Measurements from ENCODE around the gene FAM114A2.
"Not testable (repeated sequence)": the region's sequence is repeated elsewhere in the genome, so short reads cannot be mapped to it uniquely, and the experiment has no call there.

Gene FAM114A2

GRCh38 chr5:154038707-154039457 lies at the start of gene FAM114A2, which contains the start of gene MFAP3:
FAM114A2 (minus strand) TSS chr5:154038910; CDS start chr5:154034953, 3,957 bp downstream.
MFAP3 (plus strand) TSS chr5:154038967; CDS start chr5:154049723, 10,756 bp downstream.
- DNase-seq: peak; percentile 54

- DNase-seq: peak; percentile 62
These were observed 48.5 kb upstream of the FAM114A2 start for GRCh38 chr5:154087260-154087659.

- no peak for DNase-seq
These were observed 47.9 kb upstream of the FAM114A2 start for GRCh38 chr5:154086641-154087040.

GRCh38 chr5:154086146-154086545 lies 47.4 kb upstream of the FAM114A2 start:
- no peak for DNase-seq

GRCh38 chr5:154084062-154084639 lies 45.4 kb upstream of the FAM114A2 start:
- DNase-seq: no peak

GRCh38 chr5:154081246-154081645 lies 42.5 kb upstream of the FAM114A2 start:
- DNase-seq: no peak

GRCh38 chr5:154078272-154078671 lies 39.6 kb upstream of the FAM114A2 start:
- peak; percentile 98 for DNase-seq

GRCh38 chr5:154077696-154078095 lies 39.0 kb upstream of the FAM114A2 start:
- DNase-seq: no peak

GRCh38 chr5:154076240-154076922 lies 37.7 kb upstream of the FAM114A2 start:
- DNase-seq: no peak

- DNase-seq: peak; percentile 70
These were observed 33.9 kb upstream of the FAM114A2 start for GRCh38 chr5:154072414-154073171.

- DNase-seq: no peak
These were observed 33.2 kb upstream of the FAM114A2 start for GRCh38 chr5:154071799-154072413.

GRCh38 chr5:154069854-154070253 lies 31.1 kb upstream of the FAM114A2 start:
- not testable (repeated sequence) for DNase-seq

GRCh38 chr5:154065971-154066370 lies 27.3 kb upstream of the FAM114A2 start:
- no peak for DNase-seq

GRCh38 chr5:154063372-154063771 lies 24.7 kb upstream of the FAM114A2 start:
- DNase-seq: no peak

- no peak for DNase-seq
These were observed 21.9 kb upstream of the FAM114A2 start for GRCh38 chr5:154060606-154061005.

GRCh38 chr5:154059583-154059982 lies 20.9 kb upstream of the FAM114A2 start:
- no peak for DNase-seq

GRCh38 chr5:154059039-154059430 lies 20.3 kb upstream of the FAM114A2 start:
- DNase-seq: no peak

GRCh38 chr5:154058055-154059038 lies 19.6 kb upstream of the FAM114A2 start:
- DNase-seq: no peak

- DNase-seq: no peak
These were observed 16.5 kb upstream of the FAM114A2 start for GRCh38 chr5:154055201-154055600.

- no peak for DNase-seq
These were observed 14.8 kb upstream of the FAM114A2 start for GRCh38 chr5:154053468-154053867.

- DNase-seq: no peak
These were observed 10.9 kb upstream of the FAM114A2 start for GRCh38 chr5:154049636-154050035.

Data from NCI-H748 treated with DMSO at 0.1 percent for 48 hours (cell line).